OCI-LY1 (cell line): Measurements from ENCODE around the gene ABHD6.

Experiments used
- H2AFZ ChIP-seq: fragments of 200-600 bp; sonication (generic), shearing (Covaris generic); 2 replicates; pipeline ENCODE4 v1.6.0; 2014; ENCODE audit warnings: antibody characterized with exemption, mild to moderate bottlenecking, low read length
- H3F3A ChIP-seq: fragments of 200-600 bp; sonication (generic), shearing (Covaris generic); 2 replicates; pipeline ENCODE4 v1.6.0; 2014; ENCODE audit warnings: mild to moderate bottlenecking, antibody characterized with exemption, low read length, moderate library complexity; ENCODE audit not compliant: insufficient read depth
- H3K27ac ChIP-seq: fragments of 200-600 bp; sonication (generic); 2 replicates; pipeline ENCODE4 v1.5.1; 2014; ENCODE audit warnings: low read length, mixed run types, mild to moderate bottlenecking, low read depth; ENCODE audit not compliant: poor library complexity, severe bottlenecking
- H3K27me3 ChIP-seq: fragments of 200-600 bp; sonication (generic); 2 replicates; pipeline ENCODE4 v1.6.0; 2014; ENCODE audit warnings: antibody characterized with exemption, mild to moderate bottlenecking, low read length, moderate library complexity; ENCODE audit not compliant: insufficient read depth
- H3K36me3 ChIP-seq: fragments of 200-600 bp; sonication (generic); 2 replicates; pipeline ENCODE4 v1.6.1; 2014; ENCODE audit warnings: mild to moderate bottlenecking, antibody characterized with exemption, low read length, moderate library complexity, mixed read lengths; ENCODE audit not compliant: insufficient read depth
- H3K4me1 ChIP-seq: fragments of 200-600 bp; sonication (generic); 2 replicates; pipeline ENCODE4 v1.5.1; 2014; ENCODE audit warnings: mild to moderate bottlenecking, low read length, moderate library complexity; ENCODE audit not compliant: insufficient read depth, severe bottlenecking
- H3K4me2 ChIP-seq: fragments of 200-600 bp; sonication (generic), shearing (Covaris generic); 2 replicates; pipeline ENCODE4 v1.6.1; 2014; ENCODE audit warnings: low read length
- H3K4me3 ChIP-seq: fragments of 200-600 bp; sonication (generic); 2 replicates; pipeline ENCODE4 v1.5.1; 2014; ENCODE audit warnings: low read length, low read depth, mild to moderate bottlenecking, mixed read lengths; ENCODE audit not compliant: poor library complexity, severe bottlenecking
- H3K79me2 ChIP-seq: fragments of 200-600 bp; shearing (Covaris generic); 2 replicates; pipeline ENCODE4 v1.6.1; 2016; ENCODE audit warnings: mixed run types, low read length, mixed read lengths; ENCODE audit not compliant: insufficient read depth
- H3K9ac ChIP-seq: fragments of 200-600 bp; sonication (generic), shearing (Covaris generic); 2 replicates; pipeline ENCODE4 v1.6.1; 2014; ENCODE audit warnings: mild to moderate bottlenecking, low read length, mixed read lengths
- H3K9me2 ChIP-seq: fragments of 200-600 bp; sonication (generic), shearing (Covaris generic); 2 replicates; pipeline ENCODE4 v1.6.1; 2014; ENCODE audit warnings: low read depth, mild to moderate bottlenecking, low read length, mixed read lengths
- H3K9me3 ChIP-seq: fragments of 200-600 bp; shearing (Covaris generic); 2 replicates; pipeline ENCODE4 v1.6.1; 2014; ENCODE audit warnings: low read length, mixed read lengths
- H4K20me1 ChIP-seq: fragments of 200-600 bp; sonication (generic), shearing (Covaris generic); 2 replicates; pipeline ENCODE4 v1.6.0; 2016; ENCODE audit warnings: mild to moderate bottlenecking, low read length; ENCODE audit not compliant: insufficient read depth
- EZH2 ChIP-seq: fragments of 200-600 bp; sonication (generic), shearing (Covaris generic); IDR thresholded peaks from 2 replicates; pipeline ENCODE4 v1.8.0; 2017; ENCODE audit warnings: borderline replicate concordance, mixed run types, mild to moderate bottlenecking, antibody characterized with exemption, low read length, moderate library complexity, mixed read lengths
- TF ChIP-seq, protein P1 (sequence below): fragments of 200-600 bp; sonication (generic), shearing (Covaris generic); IDR thresholded peaks from 2 replicates; pipeline ENCODE4 v1.5.1; 2017; ENCODE audit warnings: mild to moderate bottlenecking, antibody characterized with exemption, low read length, moderate library complexity, mixed read lengths

The ABHD6 gene

GRCh38 chr3:58251631-58252035 lies 14.0 kb downstream of the ABHD6 start:
- Histone ChIP-seq H3K27ac (no peak overlapping the region), H3K4me2 (no peak overlapping the region)

GRCh38 chr3:58254144-58254543 lies 16.6 kb downstream of the ABHD6 start:
- TF ChIP-seq, protein P1, sequence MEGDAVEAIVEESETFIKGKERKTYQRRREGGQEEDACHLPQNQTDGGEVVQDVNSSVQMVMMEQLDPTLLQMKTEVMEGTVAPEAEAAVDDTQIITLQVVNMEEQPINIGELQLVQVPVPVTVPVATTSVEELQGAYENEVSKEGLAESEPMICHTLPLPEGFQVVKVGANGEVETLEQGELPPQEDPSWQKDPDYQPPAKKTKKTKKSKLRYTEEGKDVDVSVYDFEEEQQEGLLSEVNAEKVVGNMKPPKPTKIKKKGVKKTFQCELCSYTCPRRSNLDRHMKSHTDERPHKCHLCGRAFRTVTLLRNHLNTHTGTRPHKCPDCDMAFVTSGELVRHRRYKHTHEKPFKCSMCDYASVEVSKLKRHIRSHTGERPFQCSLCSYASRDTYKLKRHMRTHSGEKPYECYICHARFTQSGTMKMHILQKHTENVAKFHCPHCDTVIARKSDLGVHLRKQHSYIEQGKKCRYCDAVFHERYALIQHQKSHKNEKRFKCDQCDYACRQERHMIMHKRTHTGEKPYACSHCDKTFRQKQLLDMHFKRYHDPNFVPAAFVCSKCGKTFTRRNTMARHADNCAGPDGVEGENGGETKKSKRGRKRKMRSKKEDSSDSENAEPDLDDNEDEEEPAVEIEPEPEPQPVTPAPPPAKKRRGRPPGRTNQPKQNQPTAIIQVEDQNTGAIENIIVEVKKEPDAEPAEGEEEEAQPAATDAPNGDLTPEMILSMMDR, result no peak
- TF ChIP-seq EZH2, result no peak
- no peak overlapping the region for H3K27ac ChIP-seq
- H3K9me3 ChIP-seq, result no peaks in the 10 kb centered on the region
- H3K9me2 ChIP-seq, result no peaks in the 10 kb centered on the region
- H3K4me3 ChIP-seq, result no peak overlapping the region
- no peak overlapping the region for H3K9ac ChIP-seq
- no peaks in the 10 kb centered on the region for H4K20me1 ChIP-seq
- H3K4me2 ChIP-seq, result no peak overlapping the region
- no peaks in the 10 kb centered on the region for H3F3A ChIP-seq
- H3K27me3 ChIP-seq, result no peaks in the 10 kb centered on the region
- no peaks in the 10 kb centered on the region for H3K36me3 ChIP-seq
- no peaks in the 10 kb centered on the region for H3K79me2 ChIP-seq
- H3K4me1 ChIP-seq, result peaks cover 4% of the 10 kb centered on the region
- no peak overlapping the region for H2AFZ ChIP-seq

More at GRCh38 chr3:58251631-58252035, 14.0 kb downstream of the ABHD6 start:
- H4K20me1 ChIP-seq, result no peaks in the 10 kb centered on the region
- H3K9ac ChIP-seq, result no peak overlapping the region
- no peaks in the 10 kb centered on the region for H3K27me3 ChIP-seq
- TF ChIP-seq, protein P1, result no peak
- no peak for TF ChIP-seq EZH2
- peaks cover 10% of the 10 kb centered on the region for H3K4me1 ChIP-seq
- H3K9me3 ChIP-seq, result no peaks in the 10 kb centered on the region
- H3K36me3 ChIP-seq, result no peaks in the 10 kb centered on the region
- H2AFZ ChIP-seq, result no peak overlapping the region
- no peaks in the 10 kb centered on the region for H3K9me2 ChIP-seq
- H3K4me3 ChIP-seq, result no peak overlapping the region
- H3F3A ChIP-seq, result no peaks in the 10 kb centered on the region
- H3K79me2 ChIP-seq, result no peaks in the 10 kb centered on the region

DNA sequence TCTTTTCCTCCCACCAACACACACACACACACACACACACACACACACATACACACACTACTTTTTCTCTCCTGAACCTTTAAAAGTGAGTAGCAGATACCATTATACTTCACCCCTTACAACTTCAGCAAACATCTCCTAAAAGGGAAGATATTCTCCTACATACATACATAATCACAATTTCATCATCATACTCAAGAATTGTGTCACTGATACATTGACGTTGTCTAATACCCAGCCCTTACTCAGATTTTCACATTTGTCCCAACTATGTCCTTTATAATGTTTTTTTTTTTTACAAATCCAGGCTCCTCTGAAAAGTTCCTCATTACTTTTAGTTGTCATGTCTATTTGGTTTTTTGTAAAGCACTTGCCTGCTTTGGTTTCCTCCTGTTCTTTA lies 18.5 kb downstream of the ABHD6 start:
- H3K4me2 ChIP-seq, result no peak overlapping the region
- TF ChIP-seq EZH2, result no peak
- TF ChIP-seq, protein P1, result no peak
- no peaks in the 10 kb centered on the region for H3K9me3 ChIP-seq
- no peaks in the 10 kb centered on the region for H4K20me1 ChIP-seq
- H3K4me1 ChIP-seq, result no peaks in the 10 kb centered on the region
- no peak overlapping the region for H2AFZ ChIP-seq
- H3K27ac ChIP-seq, result no peak overlapping the region
- no peaks in the 10 kb centered on the region for H3K79me2 ChIP-seq
- no peaks in the 10 kb centered on the region for H3K9me2 ChIP-seq
- no peaks in the 10 kb centered on the region for H3K27me3 ChIP-seq
- H3K36me3 ChIP-seq, result no peaks in the 10 kb centered on the region
- no peak overlapping the region for H3K9ac ChIP-seq
- H3K4me3 ChIP-seq, result no peak overlapping the region
- H3F3A ChIP-seq, result no peaks in the 10 kb centered on the region
